ENCODE data around the gene C20orf202. TPM values are rescaled to one million over a fixed set of nuclear protein-coding genes. Genes with fewer than 3 reads are reported as not detected.
"Not testable (repeated sequence)": the region's sequence is repeated elsewhere in the genome, so short reads cannot be mapped to it uniquely, and the experiment has no call there.

The C20orf202 gene
- polyA plus RNA-seq, 1 of the 3 experiments (the other 2 are of a cell fraction) = not detected

DNA sequence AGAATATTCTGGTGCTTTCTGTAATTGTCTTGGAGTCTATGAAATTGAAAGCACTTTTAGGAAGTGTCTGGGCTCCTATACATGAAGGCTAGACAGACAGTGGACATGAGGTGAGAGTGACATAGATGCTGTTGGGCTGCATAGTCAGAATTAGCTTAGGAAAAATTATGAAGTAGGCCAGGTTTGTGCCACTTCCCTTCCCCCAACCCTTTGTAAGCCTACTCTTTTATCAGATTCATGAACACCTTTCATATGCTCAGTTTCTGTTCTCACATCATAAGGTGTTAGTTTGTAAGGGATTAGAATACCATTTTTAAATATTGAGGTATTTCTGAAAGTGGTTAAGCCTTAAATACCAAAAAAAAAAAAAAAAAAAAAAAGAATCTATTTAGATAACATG is 44.4 kb downstream of the C20orf202 start (continued):
- TF ChIP-seq, protein P1, sequence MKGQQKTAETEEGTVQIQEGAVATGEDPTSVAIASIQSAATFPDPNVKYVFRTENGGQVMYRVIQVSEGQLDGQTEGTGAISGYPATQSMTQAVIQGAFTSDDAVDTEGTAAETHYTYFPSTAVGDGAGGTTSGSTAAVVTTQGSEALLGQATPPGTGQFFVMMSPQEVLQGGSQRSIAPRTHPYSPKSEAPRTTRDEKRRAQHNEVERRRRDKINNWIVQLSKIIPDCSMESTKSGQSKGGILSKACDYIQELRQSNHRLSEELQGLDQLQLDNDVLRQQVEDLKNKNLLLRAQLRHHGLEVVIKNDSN (IDR thresholded peaks at IDR 0.05; ENCODE audit: borderline replicate concordance, low read depth) = no peak
- TF ChIP-seq EP300 (IDR thresholded peaks at IDR 0.05; ENCODE audit: borderline replicate concordance in 1 of 2, low read depth in 1 of 2, low read length in 1 of 2) = no peak
- TF ChIP-seq TEAD4 (IDR thresholded peaks at IDR 0.05; ENCODE audit: borderline replicate concordance, insufficient read depth) = no peak
- TF ChIP-seq, protein P2, sequence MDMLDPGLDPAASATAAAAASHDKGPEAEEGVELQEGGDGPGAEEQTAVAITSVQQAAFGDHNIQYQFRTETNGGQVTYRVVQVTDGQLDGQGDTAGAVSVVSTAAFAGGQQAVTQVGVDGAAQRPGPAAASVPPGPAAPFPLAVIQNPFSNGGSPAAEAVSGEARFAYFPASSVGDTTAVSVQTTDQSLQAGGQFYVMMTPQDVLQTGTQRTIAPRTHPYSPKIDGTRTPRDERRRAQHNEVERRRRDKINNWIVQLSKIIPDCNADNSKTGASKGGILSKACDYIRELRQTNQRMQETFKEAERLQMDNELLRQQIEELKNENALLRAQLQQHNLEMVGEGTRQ (IDR thresholded peaks at IDR 0.05; ENCODE audit: borderline replicate concordance, low read depth, low read length) = no peak
- no peak for TF ChIP-seq YY1 (IDR thresholded peaks at IDR 0.05; ENCODE audit: low read depth)
- TF ChIP-seq SMC3 (IDR thresholded peaks at IDR 0.05; ENCODE audit: low read depth, low read length) = no peak
- no peak for TF ChIP-seq FOXJ3 (CRISPR knock-in tag; IDR thresholded peaks at IDR 0.05)

GRCh38 chr20:1250282-1250681 is 47.0 kb downstream of the C20orf202 start:
- H3K4me1 ChIP-seq (ENCODE audit: control insufficient read depth in 1 of 2, insufficient read depth in 2 of 2, low read depth in 1 of 2, low read length in 1 of 2); POLR2A ChIA-PET; DNase-seq; H3K79me2 ChIP-seq (ENCODE audit: insufficient read depth); H3K27ac ChIP-seq (ENCODE audit: low read depth in 2 of 2, low read length in 1 of 2); H3K9me3 ChIP-seq; H3K4me3 ChIP-seq (ENCODE audit: low read depth in 2 of 2, low read length in 1 of 2); H3K36me3 ChIP-seq (replicated peaks in 1 of 2; ENCODE audit: control insufficient read depth in 1 of 2, insufficient read depth in 2 of 2, low read length in 1 of 2); H3K9me2 ChIP-seq; H4K20me1 ChIP-seq (ENCODE audit: insufficient read depth); H2AFZ ChIP-seq (ENCODE audit: low read depth); H3K4me2 ChIP-seq; H3K27me3 ChIP-seq (ENCODE audit: insufficient read depth); H3F3A ChIP-seq (replicated peaks; ENCODE audit: insufficient read depth); CTCF ChIA-PET; H3K9ac ChIP-seq: not testable (repeated sequence)
- 44% methylated on average over 2 of the region's 2 CpGs for WGBS (ENCODE audit: low lambda C conversion rate)

GRCh38 chr20:1252416-1252815 is 49.2 kb downstream of the C20orf202 start:
- H3K4me2 ChIP-seq = no peak overlapping the region
- H3K9me2 ChIP-seq = no peaks in the 10 kb centered on the region
- H3K27ac ChIP-seq (ENCODE audit: low read depth in 2 of 2, low read length in 1 of 2) = no peak overlapping the region
- no peak overlapping the region for H3K4me3 ChIP-seq (ENCODE audit: low read depth in 2 of 2, low read length in 1 of 2)
- H4K20me1 ChIP-seq (ENCODE audit: insufficient read depth) = no peaks in the 10 kb centered on the region
- TF ChIP-seq MXI1 (IDR thresholded peaks at IDR 0.05; ENCODE audit: low read depth, low read length) = no peak
- H3K36me3 ChIP-seq (replicated peaks in 1 of 2; ENCODE audit: control insufficient read depth in 1 of 2, insufficient read depth in 2 of 2, low read length in 1 of 2) = no peaks in the 10 kb centered on the region
- WGBS (ENCODE audit: low lambda C conversion rate) = 77% methylated on average over 3 of the region's 3 CpGs
- no peak overlapping the region for H3K9ac ChIP-seq
- no peak for DNase-seq
- no peaks in the 10 kb centered on the region for H3K27me3 ChIP-seq (ENCODE audit: insufficient read depth)
- no peak overlapping the region for H2AFZ ChIP-seq (ENCODE audit: low read depth)
- no peaks in the 10 kb centered on the region for H3K9me3 ChIP-seq
- no peaks in the 10 kb centered on the region for H3F3A ChIP-seq (replicated peaks; ENCODE audit: insufficient read depth)
- CTCF ChIA-PET = interaction anchor here (2.2 kb wide), 1 partner anchor 14 kb away, joined by 5 read pairs; the partner anchor contains the start of gene SNPH
- POLR2A ChIA-PET = no interaction called here
- peaks cover 0 to 5% of the 10 kb centered on the region in 2 experiments; a peak in 1 of 4 replicates for H3K4me1 ChIP-seq (ENCODE audit: control insufficient read depth in 1 of 2, insufficient read depth in 2 of 2, low read depth in 1 of 2, low read length in 1 of 2)
- no peaks in the 10 kb centered on the region for H3K79me2 ChIP-seq (ENCODE audit: insufficient read depth)

Measured in SK-N-SH (cell line).